WTC11 (cell line): ENCODE measurements around the gene KRTAP5-7. TPM values are rescaled to one million over a fixed set of nuclear protein-coding genes. Genes with fewer than 3 reads are reported as not detected.
A peak's percentile ranks its signal among the peaks of the same experiment; 100 is the strongest.

ENCODE experiments used
- ATAC-seq: fragments of 200-7000 bp; cut with Tn5 transposase; 2 replicates; pipeline ENCODE4 v1.10.0; 2021; ENCODE audit warnings: mild to moderate bottlenecking, moderate library complexity
- CTCF ChIA-PET: fragments of 300-600 bp; sonication (Branson Sonifier 250); formaldehyde crosslinking; loops from one replicate; lab custom pipeline; 2021; ENCODE audit warnings: antibody characterized with exemption; lab: Charles Lee
- POLR2A ChIA-PET: fragments of 350-600 bp; sonication (Branson Sonifier 250); formaldehyde crosslinking; loops from one replicate; lab custom pipeline; 2021; ENCODE audit warnings: antibody characterized with exemption; lab: Charles Lee
- DNase-seq: peaks from one replicate; pipeline ENCODE4 v3.0.0; 2021; ENCODE audit warnings: low spot score
- H3K27ac Mint-ChIP-seq: 2 replicates; pipeline ENCODE4 v1.8.0; 2021; ENCODE audit warnings: mixed read lengths
- H3K27me3 Mint-ChIP-seq: 2 replicates; pipeline ENCODE4 v1.8.0; 2021; ENCODE audit warnings: low read depth, mild to moderate bottlenecking, moderate library complexity, mixed read lengths
- H3K36me3 Mint-ChIP-seq: 2 replicates; pipeline ENCODE4 v1.8.0; 2021; ENCODE audit warnings: mixed read lengths
- H3K4me1 Mint-ChIP-seq: 2 replicates; pipeline ENCODE4 v1.8.0; 2022; ENCODE audit warnings: mixed read lengths
- H3K4me3 Mint-ChIP-seq: 2 replicates; pipeline ENCODE4 v1.8.0; 2021; ENCODE audit warnings: mild to moderate bottlenecking, moderate library complexity, mixed read lengths
- H3K9me3 Mint-ChIP-seq: 2 replicates; pipeline ENCODE4 v1.8.0; 2021; ENCODE audit warnings: mixed read lengths
- ATF1 ChIP-seq: sonication (generic); formaldehyde crosslinking; IDR thresholded peaks from 2 replicates; pipeline ENCODE4 v1.8.1; 2023; ENCODE audit warnings: mild to moderate bottlenecking, moderate library complexity, missing genetic modification reagents
- FOXK1 ChIP-seq: sonication (generic); formaldehyde crosslinking; IDR thresholded peaks from 2 replicates; pipeline ENCODE4 v1.8.0; 2022; ENCODE audit warnings: mild to moderate bottlenecking, moderate library complexity, missing genetic modification reagents
- FOXP1 ChIP-seq: sonication (generic); formaldehyde crosslinking; IDR thresholded peaks from 2 replicates; pipeline ENCODE4 v1.8.0; 2022; ENCODE audit warnings: missing genetic modification reagents, mild to moderate bottlenecking, moderate library complexity, borderline replicate concordance
- IRF2 ChIP-seq: sonication (generic); formaldehyde crosslinking; IDR thresholded peaks from 2 replicates; pipeline ENCODE4 v1.8.0; 2022; ENCODE audit warnings: low read depth, missing genetic modification reagents, borderline replicate concordance
- JUN ChIP-seq: sonication (generic); formaldehyde crosslinking; IDR thresholded peaks from 2 replicates; pipeline ENCODE4 v1.8.0; 2023; ENCODE audit warnings: mild to moderate bottlenecking, missing genetic modification reagents
- MAX ChIP-seq: sonication (generic); formaldehyde crosslinking; IDR thresholded peaks from 2 replicates; pipeline ENCODE4 v1.8.0; 2022; ENCODE audit warnings: mild to moderate bottlenecking, missing genetic modification reagents
- MYBL2 ChIP-seq: sonication (generic); formaldehyde crosslinking; IDR thresholded peaks from 2 replicates; pipeline ENCODE4 v1.8.1; 2023; ENCODE audit warnings: mild to moderate bottlenecking, moderate library complexity, missing genetic modification reagents
- NFATC4 ChIP-seq: fragments of 250-450 bp; sonication (Bioruptor Pico); IDR thresholded peaks from 2 replicates; pipeline ENCODE4 v1.9.0; 2021; ENCODE audit warnings: mild to moderate bottlenecking
- NR2C2 ChIP-seq: sonication (generic); formaldehyde crosslinking; IDR thresholded peaks from 2 replicates; pipeline ENCODE4 v1.8.0; 2022; ENCODE audit warnings: mild to moderate bottlenecking, missing genetic modification reagents
- RELA ChIP-seq: sonication (generic); formaldehyde crosslinking; IDR thresholded peaks from 2 replicates; pipeline ENCODE4 v1.8.1; 2022; ENCODE audit warnings: missing genetic modification reagents, mild to moderate bottlenecking, borderline replicate concordance
- SOX15 ChIP-seq: fragments of 250-450 bp; sonication (Bioruptor Pico); IDR thresholded peaks from 2 replicates; pipeline ENCODE4 v1.9.0; 2021; ENCODE audit warnings: mild to moderate bottlenecking
- TEAD4 ChIP-seq: sonication (generic); formaldehyde crosslinking; IDR thresholded peaks from 2 replicates; pipeline ENCODE4 v1.8.0; 2022; ENCODE audit warnings: mild to moderate bottlenecking, missing genetic modification reagents
- ZMAT4 ChIP-seq: fragments of 250-450 bp; sonication (Bioruptor Pico); IDR thresholded peaks from 2 replicates; pipeline ENCODE4 v1.9.0; 2021; ENCODE audit warnings: mild to moderate bottlenecking
- ZNF317 ChIP-seq: sonication (generic); formaldehyde crosslinking; IDR thresholded peaks from 2 replicates; pipeline ENCODE4 v1.8.1; 2023; ENCODE audit warnings: low read depth, mild to moderate bottlenecking, moderate library complexity, missing genetic modification reagents, borderline replicate concordance
- ZNF416 ChIP-seq: fragments of 250-450 bp; sonication (Bioruptor Pico); IDR thresholded peaks from 2 replicates; pipeline ENCODE4 v1.9.0; 2021; ENCODE audit warnings: mild to moderate bottlenecking, inconsistent platforms
- total RNA-seq: library from RNA; stranded (reverse); gene quantifications from 3 replicates; pipeline ENCODE4 v1.2.3, GENCODE V29; 2021
- TF ChIP-seq, protein P1 (sequence below): sonication (generic); formaldehyde crosslinking; IDR thresholded peaks from 2 replicates; pipeline ENCODE4 v1.8.1; 2023; ENCODE audit warnings: mild to moderate bottlenecking, missing genetic modification reagents, borderline replicate concordance
- TF ChIP-seq, protein P2 (sequence below): sonication (generic); formaldehyde crosslinking; IDR thresholded peaks from 2 replicates; pipeline ENCODE4 v1.8.0; 2022; ENCODE audit warnings: mild to moderate bottlenecking, missing genetic modification reagents
- TF ChIP-seq, protein P3 (sequence below): fragments of 250-450 bp; sonication (Bioruptor Pico); IDR thresholded peaks from 2 replicates; pipeline ENCODE4 v1.9.0; 2021; ENCODE audit warnings: mild to moderate bottlenecking
- TF ChIP-seq, protein P4 (sequence below): fragments of 200-600 bp; IDR thresholded peaks from 2 replicates; pipeline ENCODE4 v1.8.0; 2022; ENCODE audit warnings: antibody characterized with exemption
- TF ChIP-seq, protein P5 (sequence below): sonication (generic); formaldehyde crosslinking; IDR thresholded peaks from 2 replicates; pipeline ENCODE4 v1.8.0; 2023; ENCODE audit warnings: missing genetic modification reagents

KRTAP5-7 gene
- total RNA-seq, 1 experiment from 2014 or later = 0.11 TPM

DNA sequence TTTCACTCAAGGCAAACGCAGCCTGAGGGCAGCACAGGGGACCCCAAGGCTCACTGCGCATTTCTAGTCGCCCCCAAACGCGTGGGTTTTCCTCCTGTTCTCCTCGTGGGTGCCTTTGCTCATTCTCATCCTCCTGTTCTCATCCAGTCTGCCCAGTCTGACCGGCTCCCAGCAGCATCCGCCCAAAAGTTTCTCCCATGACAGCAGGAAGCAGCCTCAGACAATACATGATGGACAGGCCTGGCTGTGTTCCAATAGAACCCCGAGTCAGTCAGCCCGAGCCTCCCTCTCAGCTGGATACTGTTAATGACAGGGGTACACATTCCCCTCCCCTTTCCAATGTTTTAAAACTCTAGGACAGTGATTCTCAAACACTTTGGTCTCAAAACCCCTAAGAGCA, 22.5 kb upstream of the KRTAP5-7 start (continued):
- TF ChIP-seq, protein P1, sequence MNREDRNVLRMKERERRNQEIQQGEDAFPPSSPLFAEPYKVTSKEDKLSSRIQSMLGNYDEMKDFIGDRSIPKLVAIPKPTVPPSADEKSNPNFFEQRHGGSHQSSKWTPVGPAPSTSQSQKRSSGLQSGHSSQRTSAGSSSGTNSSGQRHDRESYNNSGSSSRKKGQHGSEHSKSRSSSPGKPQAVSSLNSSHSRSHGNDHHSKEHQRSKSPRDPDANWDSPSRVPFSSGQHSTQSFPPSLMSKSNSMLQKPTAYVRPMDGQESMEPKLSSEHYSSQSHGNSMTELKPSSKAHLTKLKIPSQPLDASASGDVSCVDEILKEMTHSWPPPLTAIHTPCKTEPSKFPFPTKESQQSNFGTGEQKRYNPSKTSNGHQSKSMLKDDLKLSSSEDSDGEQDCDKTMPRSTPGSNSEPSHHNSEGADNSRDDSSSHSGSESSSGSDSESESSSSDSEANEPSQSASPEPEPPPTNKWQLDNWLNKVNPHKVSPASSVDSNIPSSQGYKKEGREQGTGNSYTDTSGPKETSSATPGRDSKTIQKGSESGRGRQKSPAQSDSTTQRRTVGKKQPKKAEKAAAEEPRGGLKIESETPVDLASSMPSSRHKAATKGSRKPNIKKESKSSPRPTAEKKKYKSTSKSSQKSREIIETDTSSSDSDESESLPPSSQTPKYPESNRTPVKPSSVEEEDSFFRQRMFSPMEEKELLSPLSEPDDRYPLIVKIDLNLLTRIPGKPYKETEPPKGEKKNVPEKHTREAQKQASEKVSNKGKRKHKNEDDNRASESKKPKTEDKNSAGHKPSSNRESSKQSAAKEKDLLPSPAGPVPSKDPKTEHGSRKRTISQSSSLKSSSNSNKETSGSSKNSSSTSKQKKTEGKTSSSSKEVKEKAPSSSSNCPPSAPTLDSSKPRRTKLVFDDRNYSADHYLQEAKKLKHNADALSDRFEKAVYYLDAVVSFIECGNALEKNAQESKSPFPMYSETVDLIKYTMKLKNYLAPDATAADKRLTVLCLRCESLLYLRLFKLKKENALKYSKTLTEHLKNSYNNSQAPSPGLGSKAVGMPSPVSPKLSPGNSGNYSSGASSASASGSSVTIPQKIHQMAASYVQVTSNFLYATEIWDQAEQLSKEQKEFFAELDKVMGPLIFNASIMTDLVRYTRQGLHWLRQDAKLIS (CRISPR knock-in tag) = no peak
- no peak for TF ChIP-seq MYBL2 (CRISPR knock-in tag)
- no peak for TF ChIP-seq ATF1 (CRISPR knock-in tag)
- TF ChIP-seq RELA (CRISPR knock-in tag) = no peak
- no peak for TF ChIP-seq ZMAT4 (CRISPR knock-in tag)
- no peak for TF ChIP-seq NR2C2 (CRISPR knock-in tag)

DNA sequence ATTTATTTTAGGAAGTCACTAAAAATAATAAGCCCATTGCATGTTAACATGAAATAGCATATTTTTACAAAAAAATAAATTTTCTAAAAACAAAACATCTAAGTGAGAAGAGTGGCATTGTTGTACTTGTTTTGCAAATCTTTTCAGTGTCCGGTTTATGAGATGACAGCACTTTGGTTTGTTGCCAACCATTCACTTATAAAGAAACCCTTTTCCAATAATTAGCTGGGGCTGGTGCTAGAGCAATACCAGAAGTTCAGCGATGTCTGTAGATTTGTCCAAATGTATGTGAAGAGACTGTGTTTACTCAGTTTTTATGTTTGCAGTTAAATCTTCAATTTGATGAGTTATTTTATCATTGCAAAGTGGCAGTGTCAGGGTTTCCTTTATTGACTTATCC, 22.1 kb upstream of the KRTAP5-7 start:
- ATAC-seq = no peak

GRCh38 chr11:71505781-71506180, 21.3 kb upstream of the KRTAP5-7 start:
- POLR2A ChIA-PET = no interaction called here
- Mint-ChIP-seq H3K4me3 (no peak overlapping the region), H3K9me3 (peaks cover 43% of the 10 kb centered on the region), H3K27ac (peak overlapping the region; percentile 51), H3K36me3 (peaks cover 49% of the 10 kb centered on the region), H3K27me3 (peaks cover 16% of the 10 kb centered on the region), H3K4me1 (peaks cover 22% of the 10 kb centered on the region)
- DNase-seq (no peak), ATAC-seq (peak; percentile 48; the same call in 1 of the 2 replicates)
- CTCF ChIA-PET = interaction anchor here (0.9 to 3.0 kb wide), 4 partner anchors 57 to 74 kb away, joined by 3 to 11 read pairs (median 4); partner anchors contain the start of gene DHCR7
- no peak for TF ChIP-seq MAX (CRISPR knock-in tag)
- TF ChIP-seq, protein P2, sequence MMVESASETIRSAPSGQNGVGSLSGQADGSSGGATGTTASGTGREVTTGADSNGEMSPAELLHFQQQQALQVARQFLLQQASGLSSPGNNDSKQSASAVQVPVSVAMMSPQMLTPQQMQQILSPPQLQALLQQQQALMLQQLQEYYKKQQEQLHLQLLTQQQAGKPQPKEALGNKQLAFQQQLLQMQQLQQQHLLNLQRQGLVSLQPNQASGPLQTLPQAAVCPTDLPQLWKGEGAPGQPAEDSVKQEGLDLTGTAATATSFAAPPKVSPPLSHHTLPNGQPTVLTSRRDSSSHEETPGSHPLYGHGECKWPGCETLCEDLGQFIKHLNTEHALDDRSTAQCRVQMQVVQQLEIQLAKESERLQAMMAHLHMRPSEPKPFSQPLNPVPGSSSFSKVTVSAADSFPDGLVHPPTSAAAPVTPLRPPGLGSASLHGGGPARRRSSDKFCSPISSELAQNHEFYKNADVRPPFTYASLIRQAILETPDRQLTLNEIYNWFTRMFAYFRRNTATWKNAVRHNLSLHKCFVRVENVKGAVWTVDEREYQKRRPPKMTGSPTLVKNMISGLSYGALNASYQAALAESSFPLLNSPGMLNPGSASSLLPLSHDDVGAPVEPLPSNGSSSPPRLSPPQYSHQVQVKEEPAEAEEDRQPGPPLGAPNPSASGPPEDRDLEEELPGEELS (CRISPR knock-in tag) = no peak
- TF ChIP-seq IRF2 (CRISPR knock-in tag) = no peak
- TF ChIP-seq ZNF317 (CRISPR knock-in tag) = no peak
- TF ChIP-seq, protein P3, sequence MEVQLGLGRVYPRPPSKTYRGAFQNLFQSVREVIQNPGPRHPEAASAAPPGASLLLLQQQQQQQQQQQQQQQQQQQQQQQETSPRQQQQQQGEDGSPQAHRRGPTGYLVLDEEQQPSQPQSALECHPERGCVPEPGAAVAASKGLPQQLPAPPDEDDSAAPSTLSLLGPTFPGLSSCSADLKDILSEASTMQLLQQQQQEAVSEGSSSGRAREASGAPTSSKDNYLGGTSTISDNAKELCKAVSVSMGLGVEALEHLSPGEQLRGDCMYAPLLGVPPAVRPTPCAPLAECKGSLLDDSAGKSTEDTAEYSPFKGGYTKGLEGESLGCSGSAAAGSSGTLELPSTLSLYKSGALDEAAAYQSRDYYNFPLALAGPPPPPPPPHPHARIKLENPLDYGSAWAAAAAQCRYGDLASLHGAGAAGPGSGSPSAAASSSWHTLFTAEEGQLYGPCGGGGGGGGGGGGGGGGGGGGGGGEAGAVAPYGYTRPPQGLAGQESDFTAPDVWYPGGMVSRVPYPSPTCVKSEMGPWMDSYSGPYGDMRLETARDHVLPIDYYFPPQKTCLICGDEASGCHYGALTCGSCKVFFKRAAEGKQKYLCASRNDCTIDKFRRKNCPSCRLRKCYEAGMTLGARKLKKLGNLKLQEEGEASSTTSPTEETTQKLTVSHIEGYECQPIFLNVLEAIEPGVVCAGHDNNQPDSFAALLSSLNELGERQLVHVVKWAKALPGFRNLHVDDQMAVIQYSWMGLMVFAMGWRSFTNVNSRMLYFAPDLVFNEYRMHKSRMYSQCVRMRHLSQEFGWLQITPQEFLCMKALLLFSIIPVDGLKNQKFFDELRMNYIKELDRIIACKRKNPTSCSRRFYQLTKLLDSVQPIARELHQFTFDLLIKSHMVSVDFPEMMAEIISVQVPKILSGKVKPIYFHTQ = no peak
- TF ChIP-seq SOX15 (CRISPR knock-in tag) = no peak
- TF ChIP-seq FOXP1 (CRISPR knock-in tag) = no peak
- TF ChIP-seq ZNF416 (CRISPR knock-in tag) = no peak
- TF ChIP-seq JUN (CRISPR knock-in tag) = no peak

More for the DNA sequence above, 22.1 kb upstream of the KRTAP5-7 start:
- Mint-ChIP-seq H3K4me3 (no peak overlapping the region), H3K4me1 (peaks cover 22% of the 10 kb centered on the region), H3K27me3 (peaks cover 9% of the 10 kb centered on the region), H3K9me3 (peaks cover 35% of the 10 kb centered on the region)
- DNase-seq = no peak
- ChIA-PET CTCF (interaction anchor here (1.4 to 3.0 kb wide), 4 partner anchors 57 to 75 kb away, joined by 3 to 11 read pairs (median 4); partner anchors contain the start of gene DHCR7), POLR2A (no interaction called here)
- TF ChIP-seq TEAD4 (CRISPR knock-in tag) (no peak), MYBL2 (CRISPR knock-in tag) (no peak), NFATC4 (CRISPR knock-in tag) (no peak), RELA (CRISPR knock-in tag) (no peak), FOXK1 (CRISPR knock-in tag) (no peak), FOXP1 (CRISPR knock-in tag) (no peak)
- TF ChIP-seq, protein P4, sequence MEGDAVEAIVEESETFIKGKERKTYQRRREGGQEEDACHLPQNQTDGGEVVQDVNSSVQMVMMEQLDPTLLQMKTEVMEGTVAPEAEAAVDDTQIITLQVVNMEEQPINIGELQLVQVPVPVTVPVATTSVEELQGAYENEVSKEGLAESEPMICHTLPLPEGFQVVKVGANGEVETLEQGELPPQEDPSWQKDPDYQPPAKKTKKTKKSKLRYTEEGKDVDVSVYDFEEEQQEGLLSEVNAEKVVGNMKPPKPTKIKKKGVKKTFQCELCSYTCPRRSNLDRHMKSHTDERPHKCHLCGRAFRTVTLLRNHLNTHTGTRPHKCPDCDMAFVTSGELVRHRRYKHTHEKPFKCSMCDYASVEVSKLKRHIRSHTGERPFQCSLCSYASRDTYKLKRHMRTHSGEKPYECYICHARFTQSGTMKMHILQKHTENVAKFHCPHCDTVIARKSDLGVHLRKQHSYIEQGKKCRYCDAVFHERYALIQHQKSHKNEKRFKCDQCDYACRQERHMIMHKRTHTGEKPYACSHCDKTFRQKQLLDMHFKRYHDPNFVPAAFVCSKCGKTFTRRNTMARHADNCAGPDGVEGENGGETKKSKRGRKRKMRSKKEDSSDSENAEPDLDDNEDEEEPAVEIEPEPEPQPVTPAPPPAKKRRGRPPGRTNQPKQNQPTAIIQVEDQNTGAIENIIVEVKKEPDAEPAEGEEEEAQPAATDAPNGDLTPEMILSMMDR = no peak
- TF ChIP-seq, protein P5, sequence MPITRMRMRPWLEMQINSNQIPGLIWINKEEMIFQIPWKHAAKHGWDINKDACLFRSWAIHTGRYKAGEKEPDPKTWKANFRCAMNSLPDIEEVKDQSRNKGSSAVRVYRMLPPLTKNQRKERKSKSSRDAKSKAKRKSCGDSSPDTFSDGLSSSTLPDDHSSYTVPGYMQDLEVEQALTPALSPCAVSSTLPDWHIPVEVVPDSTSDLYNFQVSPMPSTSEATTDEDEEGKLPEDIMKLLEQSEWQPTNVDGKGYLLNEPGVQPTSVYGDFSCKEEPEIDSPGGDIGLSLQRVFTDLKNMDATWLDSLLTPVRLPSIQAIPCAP (CRISPR knock-in tag) = no peak
- TF ChIP-seq, all 79 proteins: peak for 0
- H3K36me3 Mint-ChIP-seq = peaks cover 46% of the 10 kb centered on the region
- no peak overlapping the region for H3K27ac Mint-ChIP-seq
